ENCODE data around the gene TC2N. TPM values are rescaled to one million over a fixed set of nuclear protein-coding genes. Genes with fewer than 3 reads are reported as not detected.
A peak's percentile ranks its signal among the peaks of the same experiment; 100 is the strongest.

TC2N gene
- total and polyA plus RNA-seq, 9 of the 15 experiments (the other 6 are each of a cell fraction or from before 2014, with no cell fraction given) = 2.0 to 12.5 (median 7.3) TPM

GRCh38 chr14:91774140-91775096, 92.9 kb downstream of the TC2N start (continued):
- no peak for TF ChIP-seq RBM22 (IDR thresholded peaks at IDR 0.05; ENCODE audit: low read depth, low read length, poor library complexity, severe bottlenecking)
- no peak for TF ChIP-seq TBP (optimal IDR thresholded peaks at IDR 0.05; ENCODE audit: low read depth, low read length)
- no peak for TF ChIP-seq RBM39 (optimal IDR thresholded peaks at IDR 0.05; ENCODE audit: low read depth, low read length)
- TF ChIP-seq PKNOX1 (IDR thresholded peaks at IDR 0.05) = peak; percentile 45; the same call in 1 of the 2 replicates
- no peak for TF ChIP-seq HSF4 (CRISPR knock-in tag; IDR thresholded peaks at IDR 0.05; ENCODE audit: borderline replicate concordance)
- no peak for TF ChIP-seq THAP12 (CRISPR knock-in tag; IDR thresholded peaks at IDR 0.05)
- TF ChIP-seq VEZF1 (CRISPR knock-in tag; IDR thresholded peaks at IDR 0.05) = 0 out of 2 replicates have a peak, but pooled peaks have one; percentile 23
- no peak for TF ChIP-seq KDM2B (CRISPR knock-in tag; IDR thresholded peaks at IDR 0.05)
- TF ChIP-seq THAP7 (CRISPR knock-in tag; IDR thresholded peaks at IDR 0.05) = no peak
- no peak for TF ChIP-seq RAD21 (CRISPR knock-in tag; conservative IDR thresholded peaks at IDR 0.05 in 1 of 2, IDR thresholded peaks at IDR 0.05 in 1 of 2)
- peak; percentile 74 for TF ChIP-seq MEIS2 (IDR thresholded peaks at IDR 0.05; ENCODE audit: partially characterized antibody)
- peak; percentile 57 for TF ChIP-seq HMBOX1 (IDR thresholded peaks at IDR 0.05)
- peak; percentile 80 for TF ChIP-seq ETV1 (tag; conservative IDR thresholded peaks at IDR 0.05; ENCODE audit: low read depth)
- no peak for TF ChIP-seq SPI1 (IDR thresholded peaks at IDR 0.05; ENCODE audit: borderline replicate concordance, low read depth, low read length)
- peak; percentile 20; the same call in 1 of the 2 replicates for TF ChIP-seq ARID1B (IDR thresholded peaks at IDR 0.05)
- no peak for TF ChIP-seq NR1H2 (CRISPR knock-in tag; IDR thresholded peaks at IDR 0.05)
- no peak for TF ChIP-seq ZNF146 (CRISPR knock-in tag; IDR thresholded peaks at IDR 0.05; ENCODE audit: unreplicated experiment)
- no peak for TF ChIP-seq MTA3 (IDR thresholded peaks at IDR 0.05; ENCODE audit: borderline replicate concordance)
